Inflammatory macrophage treated with lipopolysaccharide for 1 hour (primary cell): ENCODE results near the gene HOXD8.

Source experiments
- DNase-seq, 2 donors: peaks; one replicate each; pipeline ENCODE4 v3.0.0-alpha.2; 2020 to 2022

HOXD8 gene

GRCh38 chr2:176160986-176161824, 31.7 kb downstream of the HOXD8 start:
- DNase-seq = no peak

- no peak for DNase-seq
These were observed 32.5 kb downstream of the HOXD8 start for GRCh38 chr2:176161825-176162626.

- no peak for DNase-seq
These were observed 33.6 kb downstream of the HOXD8 start for GRCh38 chr2:176162911-176163671.

- no peak for DNase-seq
These were observed 34.2 kb downstream of the HOXD8 start for GRCh38 chr2:176163672-176164056.

GRCh38 chr2:176164201-176164600, 34.7 kb downstream of the HOXD8 start:
- no peak for DNase-seq

- DNase-seq = no peak
These were observed 35.3 kb downstream of the HOXD8 start for GRCh38 chr2:176164611-176165369.

GRCh38 chr2:176165370-176166050, 36.0 kb downstream of the HOXD8 start:
- no peak for DNase-seq

GRCh38 chr2:176166272-176166671, 36.8 kb downstream of the HOXD8 start:
- DNase-seq = no peak

GRCh38 chr2:176167398-176167797, 37.9 kb downstream of the HOXD8 start:
- no peak for DNase-seq

- DNase-seq = no peak
These were observed 39.7 kb downstream of the HOXD8 start for GRCh38 chr2:176169181-176169580.

GRCh38 chr2:176169711-176170110, 40.2 kb downstream of the HOXD8 start:
- no peak for DNase-seq

- DNase-seq = no peak
These were observed 41.2 kb downstream of the HOXD8 start for GRCh38 chr2:176170602-176171305.

- no peak for DNase-seq
These were observed 42.0 kb downstream of the HOXD8 start for GRCh38 chr2:176171351-176172006.

- no peak for DNase-seq
These were observed 42.7 kb downstream of the HOXD8 start for GRCh38 chr2:176172007-176172894.

GRCh38 chr2:176172895-176173566, 43.5 kb downstream of the HOXD8 start:
- DNase-seq = no peak

- no peak for DNase-seq
These were observed 44.3 kb downstream of the HOXD8 start for GRCh38 chr2:176173567-176174381.

- DNase-seq = no peak
These were observed 44.9 kb downstream of the HOXD8 start for GRCh38 chr2:176174382-176174823.
